SK-N-SH (cell line): ENCODE measurements around the gene FCRL5.

Experiments used
- CTCF ChIP-seq: fragments of 200-600 bp; sonication (generic); IDR thresholded peaks from 2 replicates; pipeline ENCODE4 v1.6.1; 2017; ENCODE audit warnings: antibody characterized with exemption, mild to moderate bottlenecking, moderate library complexity
- EP300 ChIP-seq, 2 experiments: IDR thresholded peaks; 2 replicates each; pipeline versions ENCODE4 v1.4.0 to v1.6.1; 2012; ENCODE audit warnings: borderline replicate concordance in 1 of 2, low read depth in 1 of 2, low read length in 1 of 2
- EZH2phosphoT487 ChIP-seq: fragments of 200-600 bp; sonication (generic); IDR thresholded peaks from 2 replicates; pipeline ENCODE4 v1.6.1; 2017; ENCODE audit warnings: low read depth, mixed run types, mild to moderate bottlenecking, antibody characterized with exemption, moderate library complexity, borderline replicate concordance
- GABPA ChIP-seq: IDR thresholded peaks from 2 replicates; pipeline ENCODE4 v1.4.0; 2012; ENCODE audit warnings: low read depth, mild to moderate bottlenecking
- MEF2A ChIP-seq: IDR thresholded peaks from 2 replicates; pipeline ENCODE4 v1.4.0; 2012; ENCODE audit warnings: low read depth, borderline replicate concordance
- RCOR1 ChIP-seq: fragments of 150-350 bp; IDR thresholded peaks from 2 replicates; pipeline ENCODE4 v1.6.1; 2017; ENCODE audit warnings: antibody characterized with exemption, low read length
- USF2 ChIP-seq: fragments of 150-350 bp; IDR thresholded peaks from 2 replicates; pipeline ENCODE4 v1.6.1; 2017; ENCODE audit warnings: antibody characterized with exemption, low read length, low read depth, borderline replicate concordance
- TF ChIP-seq, protein P1 (sequence below): IDR thresholded peaks from 2 replicates; pipeline ENCODE4 v1.6.1; 2012; ENCODE audit warnings: mild to moderate bottlenecking, low read depth, low read length, moderate library complexity

- TF ChIP-seq CTCF (no peak), USF2 (no peak), GABPA (no peak), EP300 (IDR thresholded peaks at IDR 0.05; ENCODE audit: borderline replicate concordance in 1 of 2, low read depth in 1 of 2, low read length in 1 of 2) (no peak), RCOR1 (no peak), MEF2A (no peak), EZH2phosphoT487 (no peak)
- TF ChIP-seq, protein P1, sequence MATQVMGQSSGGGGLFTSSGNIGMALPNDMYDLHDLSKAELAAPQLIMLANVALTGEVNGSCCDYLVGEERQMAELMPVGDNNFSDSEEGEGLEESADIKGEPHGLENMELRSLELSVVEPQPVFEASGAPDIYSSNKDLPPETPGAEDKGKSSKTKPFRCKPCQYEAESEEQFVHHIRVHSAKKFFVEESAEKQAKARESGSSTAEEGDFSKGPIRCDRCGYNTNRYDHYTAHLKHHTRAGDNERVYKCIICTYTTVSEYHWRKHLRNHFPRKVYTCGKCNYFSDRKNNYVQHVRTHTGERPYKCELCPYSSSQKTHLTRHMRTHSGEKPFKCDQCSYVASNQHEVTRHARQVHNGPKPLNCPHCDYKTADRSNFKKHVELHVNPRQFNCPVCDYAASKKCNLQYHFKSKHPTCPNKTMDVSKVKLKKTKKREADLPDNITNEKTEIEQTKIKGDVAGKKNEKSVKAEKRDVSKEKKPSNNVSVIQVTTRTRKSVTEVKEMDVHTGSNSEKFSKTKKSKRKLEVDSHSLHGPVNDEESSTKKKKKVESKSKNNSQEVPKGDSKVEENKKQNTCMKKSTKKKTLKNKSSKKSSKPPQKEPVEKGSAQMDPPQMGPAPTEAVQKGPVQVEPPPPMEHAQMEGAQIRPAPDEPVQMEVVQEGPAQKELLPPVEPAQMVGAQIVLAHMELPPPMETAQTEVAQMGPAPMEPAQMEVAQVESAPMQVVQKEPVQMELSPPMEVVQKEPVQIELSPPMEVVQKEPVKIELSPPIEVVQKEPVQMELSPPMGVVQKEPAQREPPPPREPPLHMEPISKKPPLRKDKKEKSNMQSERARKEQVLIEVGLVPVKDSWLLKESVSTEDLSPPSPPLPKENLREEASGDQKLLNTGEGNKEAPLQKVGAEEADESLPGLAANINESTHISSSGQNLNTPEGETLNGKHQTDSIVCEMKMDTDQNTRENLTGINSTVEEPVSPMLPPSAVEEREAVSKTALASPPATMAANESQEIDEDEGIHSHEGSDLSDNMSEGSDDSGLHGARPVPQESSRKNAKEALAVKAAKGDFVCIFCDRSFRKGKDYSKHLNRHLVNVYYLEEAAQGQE, result no peak
These were observed 47.9 kb upstream of the FCRL5 start for GRCh38 chr1:157600236-157600635.
